Stimulated activated CD4-positive, alpha-beta T cell treated with anti-CD3 and anti-CD28 coated beads, Interleukin-12 subunit alpha, Interleukin-12 subunit beta, amount 100 ng/mL, for 24 hours (primary cell): ENCODE results near the gene SLC22A16.

Source experiments
- DNase-seq, 2 experiments: peaks; one replicate each; pipeline ENCODE4 v3.0.0-alpha.2; 2020; ENCODE audit warnings: low read depth in 2 of 2

Gene SLC22A16

DNA sequence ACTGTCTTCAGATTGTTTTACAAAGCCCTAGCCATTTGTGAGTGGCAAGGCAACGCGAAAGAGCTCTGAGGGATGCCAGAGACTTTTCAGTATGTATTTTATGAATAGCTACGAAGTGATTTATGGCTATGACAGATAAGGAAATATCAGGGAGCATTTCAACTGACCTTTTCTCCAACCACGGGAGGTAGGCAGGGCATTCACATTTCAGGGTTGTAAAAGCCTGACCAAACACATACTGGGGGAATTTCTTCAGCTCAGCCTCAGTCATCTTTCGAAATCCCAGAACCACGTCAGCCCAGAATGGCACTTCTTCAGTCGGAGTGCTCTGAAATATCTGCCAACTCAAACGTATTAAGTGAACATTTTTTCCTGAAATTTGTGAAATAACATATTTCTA is 71.8 kb downstream of the SLC22A16 start:
- DNase-seq, result no peak

DNA sequence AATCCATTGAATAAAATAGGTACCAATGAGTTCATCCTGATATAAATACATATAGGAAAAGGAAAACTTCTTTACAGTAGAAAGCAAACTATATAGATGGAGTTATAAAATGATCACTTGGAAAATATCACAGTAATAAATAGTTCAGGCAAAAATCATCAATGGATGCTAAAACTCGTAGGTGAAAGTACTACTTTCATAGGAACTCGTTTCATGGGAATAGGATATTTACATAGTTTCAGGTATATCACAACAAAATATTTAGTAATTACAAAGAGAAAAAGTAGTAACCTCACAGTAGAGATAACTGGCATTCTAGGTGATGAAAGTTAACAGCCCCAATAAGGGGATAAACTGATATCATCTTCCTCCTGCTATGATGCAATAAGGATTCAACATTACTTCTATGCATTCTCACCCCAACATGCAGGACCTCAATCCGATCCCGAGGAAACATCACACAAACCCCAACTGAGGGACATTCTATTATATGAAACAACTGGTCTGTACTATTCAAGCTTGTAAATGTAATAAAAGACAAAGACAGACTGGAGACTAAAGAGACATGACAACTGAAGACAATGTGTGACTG is 74.7 kb downstream of the SLC22A16 start:
- DNase-seq, result no peak

DNA sequence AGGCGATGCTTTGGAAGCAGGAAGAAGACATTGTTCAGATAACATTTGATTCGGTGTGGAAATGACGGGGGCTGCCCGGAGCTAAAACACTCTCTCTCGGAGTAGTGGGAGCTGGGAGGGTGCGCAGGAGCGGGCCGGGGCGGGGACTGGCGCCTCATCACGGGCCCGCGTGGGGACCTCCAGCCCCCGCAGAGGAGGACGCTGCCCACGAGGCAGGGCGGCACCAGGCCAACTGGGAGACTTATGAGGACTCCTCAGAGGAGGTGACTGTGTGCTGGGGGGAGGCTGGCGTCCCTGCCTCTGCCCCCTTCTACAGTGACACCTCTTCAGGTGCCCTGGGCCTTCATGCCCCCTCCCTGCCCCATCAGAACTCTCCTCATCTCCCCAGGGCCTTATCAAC is 76.2 kb downstream of the SLC22A16 start:
- DNase-seq, result no peak

DNA sequence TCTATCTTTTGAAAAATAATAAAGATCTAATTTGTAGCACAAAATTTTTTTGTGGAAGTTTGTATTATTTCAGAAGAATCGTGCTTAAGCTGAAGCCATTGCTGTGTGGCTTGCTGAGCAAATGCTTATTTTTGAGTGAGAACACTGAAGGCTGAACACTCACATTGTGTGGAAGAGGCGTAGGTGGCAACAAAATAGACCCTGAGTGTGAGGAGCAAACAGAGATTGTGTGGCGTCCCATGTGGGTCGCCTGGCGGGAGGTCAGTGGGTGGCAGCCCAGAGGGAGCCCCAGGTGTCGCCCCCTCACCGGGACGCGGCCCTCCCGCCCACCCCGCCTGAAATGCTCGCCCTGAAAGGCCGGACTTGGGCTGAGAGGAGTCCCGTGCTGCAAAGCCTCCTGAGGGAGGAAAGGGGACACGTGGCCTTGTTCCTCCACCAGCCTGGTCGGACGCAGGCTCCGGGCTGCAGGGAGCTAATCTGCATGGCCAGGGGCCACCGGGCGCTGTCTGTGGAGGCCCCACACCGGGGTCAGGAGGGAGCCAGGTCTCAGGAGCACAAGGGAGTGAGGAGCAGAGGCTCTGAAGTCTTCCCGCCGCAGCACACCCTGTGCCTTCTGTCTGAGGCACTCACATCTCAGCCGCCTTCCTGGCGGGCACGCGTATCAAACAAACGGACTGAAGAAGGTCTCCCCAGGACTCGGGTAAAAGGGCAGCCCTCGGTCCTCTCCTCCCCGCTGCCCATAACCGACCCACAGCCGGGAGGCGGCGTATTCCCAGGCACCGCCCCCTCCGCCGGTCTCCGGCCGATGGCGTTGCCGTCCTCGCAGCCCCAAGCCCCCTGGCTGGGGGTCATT is 77.0 kb downstream of the SLC22A16 start:
- no peak for DNase-seq

DNA sequence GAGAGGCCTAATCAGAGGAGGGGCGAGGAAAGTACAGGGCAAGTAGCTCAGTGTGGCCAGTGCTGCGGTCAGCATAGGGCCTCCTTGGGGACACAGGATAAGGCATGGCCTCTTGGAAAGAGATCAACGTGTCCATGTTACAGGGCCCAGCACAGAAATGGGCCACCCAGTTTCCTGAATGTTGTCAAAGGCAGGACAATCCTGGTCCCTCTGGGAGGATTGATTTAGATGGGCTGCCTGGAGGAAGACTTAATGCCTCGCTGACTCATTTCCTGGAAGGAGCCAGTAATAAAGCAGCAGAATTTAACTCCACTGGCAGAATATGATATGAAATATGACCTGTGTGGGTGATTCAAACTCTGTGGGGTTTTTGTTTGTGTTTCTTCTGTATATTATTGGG is 77.6 kb downstream of the SLC22A16 start:
- DNase-seq, result no peak

DNA sequence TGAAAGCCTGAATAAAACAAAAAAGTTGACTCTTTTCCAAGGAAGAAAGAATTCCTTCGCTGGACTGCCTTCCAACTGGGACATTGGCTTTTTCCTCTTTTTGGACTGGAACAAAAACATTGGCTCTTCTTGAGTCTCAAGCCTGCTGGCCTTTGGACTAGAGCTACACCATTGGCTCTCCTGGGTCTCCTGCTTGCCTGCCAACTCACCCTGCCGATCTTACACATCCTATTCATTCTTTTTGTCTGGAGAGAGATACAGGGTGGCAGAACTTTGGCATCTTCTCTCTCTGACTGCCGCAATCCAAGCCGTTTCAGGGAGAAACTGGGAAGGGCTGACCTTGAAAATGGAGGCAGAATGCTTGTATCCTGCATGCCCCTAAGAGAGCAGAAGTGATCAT is 81.2 kb downstream of the SLC22A16 start:
- DNase-seq, result no peak

DNA sequence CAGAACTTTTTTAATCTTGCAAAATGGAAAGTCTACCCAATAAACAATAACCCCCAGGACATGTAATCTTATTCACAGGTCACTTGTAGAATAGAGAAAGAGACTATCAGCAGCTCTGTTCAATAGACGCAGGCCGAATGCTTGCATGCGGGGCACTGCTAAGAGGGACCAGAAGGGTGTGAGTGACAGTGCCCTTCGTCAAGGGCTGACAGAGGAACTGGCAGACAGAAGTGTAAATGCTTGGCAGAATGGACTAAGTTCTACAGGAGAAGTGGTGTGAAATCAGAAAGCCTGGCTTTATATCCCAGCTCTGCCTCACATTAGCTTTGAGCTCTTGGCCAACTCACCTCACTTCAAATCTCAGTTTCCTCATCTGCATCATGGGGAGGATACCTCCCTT is 82.0 kb downstream of the SLC22A16 start:
- no peak for DNase-seq

DNA sequence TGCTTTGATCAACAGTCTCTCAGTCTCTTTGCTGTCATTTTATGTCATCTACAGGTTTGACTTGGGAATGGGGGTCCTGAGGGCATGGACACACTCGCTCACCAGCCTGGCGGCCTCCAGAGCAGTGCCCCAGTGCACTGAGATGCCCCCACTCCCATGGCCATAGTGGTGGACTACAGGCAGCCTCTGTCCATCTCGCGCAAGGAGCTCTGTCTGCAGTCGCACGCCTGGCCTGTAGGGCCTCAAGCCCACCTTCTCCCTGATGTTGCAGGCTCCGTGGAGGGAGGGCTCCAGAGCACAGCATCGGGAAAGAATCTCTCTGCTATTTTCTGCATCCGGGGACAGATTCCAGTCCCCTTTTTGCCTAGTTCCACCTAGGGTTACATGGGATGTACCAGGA is 83.7 kb downstream of the SLC22A16 start:
- DNase-seq, result no peak

DNA sequence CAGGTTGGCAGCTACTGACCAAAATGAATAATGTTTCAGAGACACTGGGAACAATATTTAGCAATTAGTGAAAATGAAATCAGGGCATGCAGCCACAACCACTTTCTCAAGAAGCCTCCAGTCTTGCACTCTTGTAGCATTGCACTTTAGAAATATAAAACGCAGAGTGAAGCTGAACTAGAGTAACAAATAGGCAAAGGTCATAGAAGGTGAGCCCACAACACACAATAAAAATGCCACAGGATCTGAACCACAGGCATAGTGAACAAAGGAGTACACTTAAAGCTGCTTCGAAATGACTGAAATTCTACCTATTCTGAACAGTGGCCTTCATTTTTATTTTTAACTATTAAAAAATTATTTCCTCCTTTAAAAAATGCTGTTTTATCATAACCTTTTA is 86.0 kb downstream of the SLC22A16 start:
- no peak for DNase-seq

DNA sequence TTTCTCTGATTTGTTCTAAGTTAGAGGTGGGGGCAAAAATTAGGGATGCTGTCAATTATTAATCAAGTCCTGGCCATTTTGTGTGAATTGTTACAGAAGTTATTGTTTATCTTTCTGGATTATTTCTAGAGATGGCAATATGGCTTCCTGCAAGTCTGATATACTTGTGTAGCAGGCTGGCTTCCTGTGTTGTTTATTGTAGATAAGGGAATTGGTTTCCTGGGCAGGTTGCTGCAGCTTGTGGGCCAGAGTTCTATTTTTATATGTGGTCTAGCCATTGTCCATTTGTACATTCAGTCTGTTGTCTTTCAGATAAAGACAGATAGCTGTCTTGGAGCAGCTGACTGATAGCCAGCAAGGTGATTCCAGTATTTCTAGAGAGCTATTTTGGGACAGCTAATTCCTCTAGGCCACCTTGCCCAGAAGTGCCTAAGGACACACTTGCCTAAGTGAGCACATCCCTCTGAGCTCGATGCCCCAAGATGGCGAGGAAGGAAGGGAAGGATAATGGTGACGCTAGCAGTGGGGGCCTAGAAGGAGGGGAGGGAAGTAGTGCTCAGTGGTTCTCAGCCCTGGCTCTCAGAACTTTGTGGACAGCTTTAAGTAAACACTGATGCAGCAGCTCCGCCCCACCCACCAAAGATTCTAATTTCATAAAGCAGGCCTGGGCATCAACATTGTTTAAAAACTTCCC is 86.6 kb downstream of the SLC22A16 start:
- DNase-seq, result no peak

DNA sequence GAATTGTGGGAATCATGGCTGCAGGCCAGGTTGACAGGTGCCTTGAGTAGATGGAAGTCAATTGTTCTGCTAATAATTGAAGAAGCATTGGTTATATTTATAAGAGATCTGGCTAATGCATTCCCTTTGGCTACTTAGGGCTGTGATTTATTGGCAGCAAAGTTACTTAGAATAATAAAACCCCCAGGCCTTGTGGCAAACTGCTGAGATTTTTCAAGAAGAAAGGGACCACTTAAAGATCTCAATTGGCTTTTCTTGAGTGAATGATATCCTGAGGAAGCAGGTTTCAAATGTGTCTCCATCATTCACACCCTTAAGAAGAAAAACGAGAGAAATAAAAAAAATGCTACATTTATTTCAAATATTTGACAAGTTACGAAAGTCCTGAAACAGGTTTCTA is 88.4 kb downstream of the SLC22A16 start:
- DNase-seq, result no peak

DNA sequence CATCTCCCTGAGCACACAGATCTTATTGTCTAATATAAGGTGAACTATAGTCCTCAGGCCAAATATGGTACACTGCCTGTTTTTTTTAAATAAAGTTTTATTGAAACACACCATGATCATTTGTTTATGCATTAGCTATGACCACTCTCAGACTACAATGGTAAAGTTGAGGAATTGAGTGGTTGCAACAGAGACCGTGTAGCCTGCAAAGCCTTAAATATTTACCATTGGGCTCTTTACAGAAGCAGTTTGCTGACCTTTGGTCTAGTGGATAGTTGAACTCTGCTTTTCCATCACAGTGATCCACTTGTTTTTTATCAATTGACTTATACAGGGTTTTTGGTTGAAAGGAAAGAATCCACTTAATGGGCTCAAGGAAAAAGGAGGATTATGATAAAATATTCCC is 91.0 kb downstream of the SLC22A16 start:
- DNase-seq, result no peak

DNA sequence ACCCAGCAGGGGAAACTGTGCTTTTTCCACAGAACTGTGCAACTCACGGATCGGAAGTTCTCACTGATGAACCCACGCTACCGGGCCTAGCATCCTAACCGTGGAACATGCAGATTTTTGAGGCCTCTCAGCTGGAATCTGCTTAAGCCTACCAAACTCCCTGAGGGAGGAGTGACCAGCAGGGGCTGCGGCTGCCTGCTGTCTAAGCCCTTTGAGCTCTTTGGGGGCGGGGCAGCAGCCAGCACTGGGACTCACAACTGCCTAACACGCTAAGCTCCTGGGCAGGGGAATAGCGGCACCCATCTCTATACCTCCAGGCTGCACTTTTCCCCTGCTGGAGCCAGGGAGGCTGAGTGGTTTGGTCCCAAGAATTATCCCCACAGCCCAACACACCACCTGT is 97.9 kb downstream of the SLC22A16 start:
- DNase-seq, result no peak
